NCI-H1105 (cell line): ENCODE measurements around the gene APLP2.
"Not testable (repeated sequence)": the region's sequence is repeated elsewhere in the genome, so short reads cannot be mapped to it uniquely, and the experiment has no call there.

Experiments
- DNase-seq: peaks from one replicate; lab custom pipeline; 2025; lab: John Stamatoyannopoulos, UW

The APLP2 gene

GRCh38 chr11:130069659-130070108 lies at the start of gene APLP2:
Gene APLP2, plus strand, starts transcription at chr11:130069894. Its CDS starts 84 bp downstream, at chr11:130069978.
- DNase-seq = peak; percentile 100

GRCh38 chr11:130020323-130020722 lies 49.4 kb upstream of the APLP2 start:
- no peak for DNase-seq

GRCh38 chr11:130021606-130022005 lies 48.1 kb upstream of the APLP2 start:
- not testable (repeated sequence) for DNase-seq

GRCh38 chr11:130022799-130023198 lies 46.9 kb upstream of the APLP2 start:
- DNase-seq = no peak

- DNase-seq = no peak
Measured at GRCh38 chr11:130023204-130023603, 46.5 kb upstream of the APLP2 start.

GRCh38 chr11:130024361-130024760 lies 45.3 kb upstream of the APLP2 start:
- DNase-seq = no peak

GRCh38 chr11:130025371-130025770 lies 44.3 kb upstream of the APLP2 start:
- DNase-seq = no peak

- no peak for DNase-seq
Measured at GRCh38 chr11:130029137-130029536, 40.6 kb upstream of the APLP2 start.

- no peak for DNase-seq
Measured at GRCh38 chr11:130031056-130031455, 38.6 kb upstream of the APLP2 start.

GRCh38 chr11:130031945-130032344 lies 37.7 kb upstream of the APLP2 start:
- no peak for DNase-seq

- DNase-seq = no peak
Measured at GRCh38 chr11:130032931-130033330, 36.8 kb upstream of the APLP2 start.

GRCh38 chr11:130034236-130034635 lies 35.5 kb upstream of the APLP2 start:
- DNase-seq = no peak

- DNase-seq = no peak
Measured at GRCh38 chr11:130037058-130037457, 32.6 kb upstream of the APLP2 start.

GRCh38 chr11:130037881-130038585 lies 31.7 kb upstream of the APLP2 start:
- no peak for DNase-seq

- DNase-seq = no peak
Measured at GRCh38 chr11:130040281-130040940, 29.3 kb upstream of the APLP2 start.

- DNase-seq = no peak
Measured at GRCh38 chr11:130042093-130042591, 27.6 kb upstream of the APLP2 start.

GRCh38 chr11:130043575-130043974 lies 26.1 kb upstream of the APLP2 start:
- DNase-seq = no peak

GRCh38 chr11:130047141-130047540 lies 22.6 kb upstream of the APLP2 start:
- no peak for DNase-seq

- no peak for DNase-seq
Measured at GRCh38 chr11:130049328-130049771, 20.3 kb upstream of the APLP2 start.

- DNase-seq = no peak
Measured at GRCh38 chr11:130050257-130050656, 19.4 kb upstream of the APLP2 start.

GRCh38 chr11:130051082-130051481 lies 18.6 kb upstream of the APLP2 start:
- DNase-seq = no peak

GRCh38 chr11:130052567-130052966 lies 17.1 kb upstream of the APLP2 start:
- DNase-seq = no peak

GRCh38 chr11:130054966-130055365 lies 14.7 kb upstream of the APLP2 start:
- no peak for DNase-seq
